ENCODE results near the gene SCO2. TPM values are rescaled to one million over a fixed set of nuclear protein-coding genes. Genes with fewer than 3 reads are reported as not detected.

Gene SCO2
- total RNA-seq, 1 donor from 2014 or later: 0.65 TPM

DNA sequence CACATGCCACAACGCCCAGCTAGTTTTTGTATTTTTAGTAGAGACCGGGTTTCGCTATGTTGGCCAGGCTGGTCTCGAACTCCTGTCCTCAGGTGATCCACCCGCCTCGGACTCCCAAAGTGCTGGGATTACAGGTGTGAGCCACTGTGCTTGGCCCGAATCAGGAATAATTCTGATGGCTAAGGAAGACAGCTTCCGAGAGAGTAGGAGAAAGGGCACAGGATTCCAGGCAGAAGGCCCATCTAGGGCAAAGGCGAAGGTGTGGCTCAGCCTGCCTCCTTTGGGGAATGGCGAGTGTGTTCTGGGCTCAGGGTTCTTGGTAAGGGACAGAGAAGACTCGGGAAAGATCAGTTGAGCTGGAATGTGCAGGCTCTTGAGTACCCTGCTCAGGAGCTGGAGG is 38.9 kb upstream of the SCO2 start:
- TF ChIP-seq, protein P1, sequence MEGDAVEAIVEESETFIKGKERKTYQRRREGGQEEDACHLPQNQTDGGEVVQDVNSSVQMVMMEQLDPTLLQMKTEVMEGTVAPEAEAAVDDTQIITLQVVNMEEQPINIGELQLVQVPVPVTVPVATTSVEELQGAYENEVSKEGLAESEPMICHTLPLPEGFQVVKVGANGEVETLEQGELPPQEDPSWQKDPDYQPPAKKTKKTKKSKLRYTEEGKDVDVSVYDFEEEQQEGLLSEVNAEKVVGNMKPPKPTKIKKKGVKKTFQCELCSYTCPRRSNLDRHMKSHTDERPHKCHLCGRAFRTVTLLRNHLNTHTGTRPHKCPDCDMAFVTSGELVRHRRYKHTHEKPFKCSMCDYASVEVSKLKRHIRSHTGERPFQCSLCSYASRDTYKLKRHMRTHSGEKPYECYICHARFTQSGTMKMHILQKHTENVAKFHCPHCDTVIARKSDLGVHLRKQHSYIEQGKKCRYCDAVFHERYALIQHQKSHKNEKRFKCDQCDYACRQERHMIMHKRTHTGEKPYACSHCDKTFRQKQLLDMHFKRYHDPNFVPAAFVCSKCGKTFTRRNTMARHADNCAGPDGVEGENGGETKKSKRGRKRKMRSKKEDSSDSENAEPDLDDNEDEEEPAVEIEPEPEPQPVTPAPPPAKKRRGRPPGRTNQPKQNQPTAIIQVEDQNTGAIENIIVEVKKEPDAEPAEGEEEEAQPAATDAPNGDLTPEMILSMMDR (IDR thresholded peaks at IDR 0.05; ENCODE audit: unreplicated experiment): no peak
- DNase-seq (ENCODE audit: low spot score in 2 of 2, unreplicated experiment in 2 of 2): no peak
- Mint-ChIP-seq H3K4me1 (peaks cover 12% of the 10 kb centered on the region), H3K9me3 (no peaks in the 10 kb centered on the region), H3K36me3 (peaks cover 11% of the 10 kb centered on the region), H3K27ac (no peak overlapping the region), H3K4me3 (no peak overlapping the region), H3K27me3 (ENCODE audit: low read depth) (peaks cover 5% of the 10 kb centered on the region)

DNA sequence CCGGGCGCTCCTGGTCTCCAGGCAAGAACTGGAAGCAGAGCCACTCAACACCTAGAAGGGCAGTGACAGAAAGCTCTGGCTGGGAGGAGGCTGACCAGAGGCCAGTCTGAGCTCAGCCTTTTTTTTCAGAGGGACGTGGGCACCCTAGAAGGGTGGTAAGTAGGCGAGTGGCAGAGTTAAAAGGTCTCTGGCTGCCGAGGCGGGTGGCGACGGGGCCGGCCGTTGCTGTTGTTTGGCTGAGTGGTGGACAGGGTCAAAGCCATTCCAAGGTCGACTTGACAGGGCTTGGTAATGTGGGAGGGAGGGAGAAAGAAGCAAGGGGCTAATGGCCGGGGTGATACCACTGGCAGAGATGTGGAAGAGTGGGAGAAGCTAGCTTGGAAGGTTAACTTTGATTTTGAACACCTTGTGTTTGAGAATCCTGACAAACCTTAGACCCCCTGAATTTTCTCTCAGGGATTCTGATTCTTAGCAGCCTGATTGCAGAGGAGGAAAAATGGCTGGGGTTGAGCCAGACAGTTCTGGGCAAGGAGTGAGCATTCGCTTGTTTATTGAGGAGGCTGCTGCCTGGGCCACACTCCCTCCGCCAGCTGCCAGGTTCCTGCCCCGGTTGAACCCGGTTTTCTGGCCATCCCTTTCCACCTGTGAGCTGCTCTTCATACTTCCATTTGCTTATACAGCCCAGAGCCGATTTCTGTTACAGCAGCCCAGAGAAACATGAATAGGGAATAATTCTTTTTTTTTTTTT is 38.2 kb upstream of the SCO2 start:
- peak overlapping the region; percentile 74 for H3K27ac Mint-ChIP-seq
- peak overlapping the region; percentile 87 for H3K4me3 Mint-ChIP-seq
- H3K4me1 Mint-ChIP-seq: peaks cover 12% of the 10 kb centered on the region
- no peak for DNase-seq (ENCODE audit: low spot score in 2 of 2, unreplicated experiment in 2 of 2)
- H3K9me3 Mint-ChIP-seq: no peaks in the 10 kb centered on the region
- H3K36me3 Mint-ChIP-seq: peaks cover 6% of the 10 kb centered on the region
- TF ChIP-seq, protein P1 (IDR thresholded peaks at IDR 0.05; ENCODE audit: unreplicated experiment): no peak
- peaks cover 5% of the 10 kb centered on the region for H3K27me3 Mint-ChIP-seq (ENCODE audit: low read depth)

DNA sequence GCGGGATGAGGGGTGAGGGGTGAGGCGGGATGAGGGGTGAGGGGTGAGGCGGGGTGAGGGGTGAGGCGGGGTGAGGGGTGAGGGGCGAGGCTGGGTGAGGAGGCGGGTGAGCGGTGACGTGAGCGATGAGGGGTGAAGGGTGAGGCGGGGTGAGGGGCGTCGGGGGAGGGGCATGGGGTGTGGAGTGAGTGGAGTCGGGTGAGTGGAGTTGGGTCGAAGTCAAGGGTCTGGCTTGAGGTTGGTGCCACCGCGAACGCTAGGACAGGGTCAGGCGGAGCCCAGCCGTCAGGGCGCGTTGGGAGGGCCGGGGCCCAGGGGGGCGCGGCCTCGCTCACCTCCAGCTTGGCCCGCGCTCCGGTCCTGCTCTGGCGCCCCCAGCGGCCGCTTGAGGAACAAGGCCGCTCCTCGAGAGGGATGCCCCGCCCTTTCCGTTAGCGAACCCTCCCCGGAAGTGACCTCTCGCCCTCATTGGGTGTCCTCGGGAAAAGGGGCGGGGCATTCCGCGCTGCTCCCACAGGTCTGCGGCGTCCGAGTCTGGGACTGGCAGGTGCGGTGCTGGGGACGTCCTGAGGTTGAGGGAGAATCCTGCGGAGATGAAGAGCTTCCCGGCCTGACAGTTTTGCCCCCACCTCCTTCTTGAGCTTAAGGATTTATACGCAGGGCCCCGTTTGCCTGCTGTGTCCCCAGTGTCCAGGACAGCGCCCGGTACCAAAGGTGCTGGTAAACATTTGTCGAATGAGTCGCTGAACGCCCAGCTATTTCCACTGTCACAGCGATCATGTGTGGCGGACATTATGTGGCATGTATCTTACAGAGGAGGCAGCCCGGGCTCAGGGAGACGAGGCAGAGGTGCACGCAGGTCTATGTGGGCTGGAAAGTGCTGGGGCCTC is 37.4 kb upstream of the SCO2 start, which contains the start of gene SYCE3:
Gene SYCE3, minus strand, starts transcription at position 397 of the 890 bp plus-strand sequence. CDS start 6,514 bp downstream, outside the sequence.
- DNase-seq (ENCODE audit: low spot score in 2 of 2, unreplicated experiment in 2 of 2): peak; percentile 97 to 98
- Mint-ChIP-seq H3K27ac (peak within 1 kb of the TSS; percentile 74), H3K4me1 (peaks cover 12% of the 10 kb centered on the region), H3K9me3 (no peaks in the 10 kb centered on the region), H3K36me3 (peaks cover 3% of the 10 kb centered on the region), H3K4me3 (peak within 1 kb of the TSS; percentile 87), H3K27me3 (ENCODE audit: low read depth) (peaks cover 5% of the 10 kb centered on the region)
- TF ChIP-seq, protein P1 (IDR thresholded peaks at IDR 0.05; ENCODE audit: unreplicated experiment): peak; percentile 94

DNA sequence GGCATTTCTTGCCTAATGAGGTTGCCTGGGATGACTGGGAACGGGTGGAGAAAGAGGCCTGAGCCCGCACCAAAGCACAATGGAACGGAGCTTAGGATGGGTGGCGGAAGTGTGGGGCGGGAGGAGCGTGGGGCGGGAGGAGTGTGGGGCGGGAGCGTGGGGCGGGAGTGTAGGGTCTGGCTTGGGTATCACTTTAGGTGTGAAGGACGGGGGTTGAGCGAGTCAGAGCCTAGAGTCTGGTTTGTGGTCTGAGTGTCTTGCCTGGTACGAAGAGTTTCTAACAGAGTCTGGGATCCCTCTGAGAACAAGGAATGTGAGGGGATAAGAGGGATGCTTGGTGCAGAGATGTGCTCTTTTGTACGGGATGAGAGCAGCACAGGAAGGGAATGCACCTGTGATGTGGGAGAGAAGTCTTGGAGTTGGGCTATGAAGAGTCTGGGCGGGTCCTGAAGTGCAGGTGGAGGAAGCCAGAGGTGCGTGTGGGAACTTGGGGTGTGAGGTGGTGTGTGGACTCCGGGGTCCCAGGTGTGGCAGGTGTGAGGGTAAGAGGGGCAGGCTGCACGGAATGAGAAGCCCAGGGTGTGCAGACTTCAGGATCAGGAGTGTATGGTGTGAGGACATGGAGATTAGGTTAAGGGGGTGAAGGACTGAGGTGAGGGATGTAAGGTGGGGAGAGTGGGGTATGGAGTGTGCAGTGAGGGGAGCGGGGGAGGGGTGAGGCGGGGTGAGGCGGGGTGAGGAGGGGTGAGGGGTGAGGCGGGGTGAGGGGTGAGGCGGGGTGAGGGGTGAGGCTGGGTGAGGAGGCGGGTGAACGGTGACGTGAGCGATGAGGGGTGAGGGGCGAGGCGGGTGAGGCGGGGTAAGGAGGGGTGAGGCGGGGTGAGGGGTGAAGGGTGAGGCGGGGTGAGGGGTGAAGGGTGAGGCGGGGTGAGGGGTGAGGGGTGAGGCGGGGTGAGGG is 36.3 kb upstream of the SCO2 start:
- TF ChIP-seq, protein P1 (IDR thresholded peaks at IDR 0.05; ENCODE audit: unreplicated experiment): no peak
- Mint-ChIP-seq H3K4me1 (peaks cover 12% of the 10 kb centered on the region), H3K27me3 (ENCODE audit: low read depth) (peaks cover 5% of the 10 kb centered on the region), H3K36me3 (no peaks in the 10 kb centered on the region), H3K4me3 (peak overlapping the region; percentile 62), H3K27ac (peak overlapping the region; percentile 26), H3K9me3 (no peaks in the 10 kb centered on the region)
- DNase-seq (ENCODE audit: low spot score in 2 of 2, unreplicated experiment in 2 of 2): no peak

DNA sequence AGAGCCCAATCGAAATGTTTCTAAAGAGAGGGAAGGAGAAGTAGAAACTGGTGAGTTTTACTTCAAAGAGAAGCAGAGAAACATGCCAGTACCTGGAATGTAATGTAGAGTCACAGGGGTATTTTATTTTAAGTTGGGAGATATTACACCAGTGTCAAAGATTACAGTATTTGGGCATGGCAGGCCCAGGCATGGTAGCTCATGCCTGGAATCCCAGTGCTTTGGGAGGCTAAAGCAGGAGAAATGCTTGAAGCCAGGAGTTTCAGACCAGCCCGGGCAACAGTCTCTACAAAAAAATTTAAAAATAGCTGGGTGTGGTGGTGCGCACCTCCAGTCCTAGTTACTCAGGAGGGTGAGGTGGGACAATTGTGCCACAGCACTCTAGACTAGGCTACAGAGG is 34.6 kb upstream of the SCO2 start:
- Mint-ChIP-seq H3K27ac (no peak overlapping the region), H3K9me3 (no peaks in the 10 kb centered on the region), H3K4me1 (peaks cover 12% of the 10 kb centered on the region), H3K36me3 (no peaks in the 10 kb centered on the region), H3K27me3 (ENCODE audit: low read depth) (peaks cover 8% of the 10 kb centered on the region), H3K4me3 (no peak overlapping the region)
- no peak for DNase-seq (ENCODE audit: low spot score in 2 of 2, unreplicated experiment in 2 of 2)
- TF ChIP-seq, protein P1 (IDR thresholded peaks at IDR 0.05; ENCODE audit: unreplicated experiment): no peak
